NCI-H524 treated with DMSO at 0.1 percent for 48 hours (cell line): ENCODE results near the gene ZNF420.
"Not testable (repeated sequence)": the region's sequence is repeated elsewhere in the genome, so short reads cannot be mapped to it uniquely, and the experiment has no call there.

Experiments used
- DNase-seq: peaks from one replicate; lab custom pipeline; 2025; lab: John Stamatoyannopoulos, UW

Gene ZNF420

DNA sequence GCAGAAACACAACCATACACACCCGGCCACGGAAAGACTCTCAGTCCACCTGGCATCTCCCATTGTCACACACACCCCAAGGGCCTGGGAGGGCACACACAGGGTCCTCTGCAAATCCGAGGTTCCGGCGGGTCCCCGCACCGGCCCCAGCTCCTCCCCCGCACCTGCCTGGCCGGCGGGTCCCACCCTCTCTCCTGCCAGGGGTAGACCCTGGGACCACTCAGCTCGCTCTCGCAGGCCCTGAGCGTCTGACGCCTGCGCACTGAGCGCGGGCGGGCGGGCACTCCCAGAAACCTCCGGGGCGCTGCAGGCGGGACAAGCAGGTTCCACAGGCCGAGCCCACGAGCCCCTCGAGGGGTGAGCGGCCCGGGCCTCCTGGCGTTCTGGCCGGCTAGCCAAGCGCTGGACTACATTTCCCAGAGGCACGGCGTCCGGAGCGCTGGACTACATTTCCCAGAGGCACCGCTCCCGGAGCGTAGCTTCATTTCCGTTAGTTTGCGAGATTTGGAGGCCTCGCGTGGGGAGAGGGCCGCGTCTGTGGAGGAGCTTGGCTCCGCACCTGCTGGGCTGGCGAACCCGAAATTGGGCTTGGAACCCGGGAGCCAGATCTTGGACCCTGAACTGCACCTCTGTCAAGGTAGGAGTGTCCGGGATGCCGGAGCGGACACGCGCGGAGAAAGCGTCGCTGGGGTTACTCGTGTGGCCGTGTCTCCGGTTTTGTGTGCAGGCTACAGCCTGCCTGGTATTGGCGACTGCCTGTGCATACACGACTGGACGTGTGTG, at the start of gene ZNF420:
TSS of gene ZNF420 (plus strand) at position 500 of the 783 bp plus-strand sequence. CDS start 10,686 bp downstream, outside the sequence.
- peak; percentile 95 for DNase-seq

DNA sequence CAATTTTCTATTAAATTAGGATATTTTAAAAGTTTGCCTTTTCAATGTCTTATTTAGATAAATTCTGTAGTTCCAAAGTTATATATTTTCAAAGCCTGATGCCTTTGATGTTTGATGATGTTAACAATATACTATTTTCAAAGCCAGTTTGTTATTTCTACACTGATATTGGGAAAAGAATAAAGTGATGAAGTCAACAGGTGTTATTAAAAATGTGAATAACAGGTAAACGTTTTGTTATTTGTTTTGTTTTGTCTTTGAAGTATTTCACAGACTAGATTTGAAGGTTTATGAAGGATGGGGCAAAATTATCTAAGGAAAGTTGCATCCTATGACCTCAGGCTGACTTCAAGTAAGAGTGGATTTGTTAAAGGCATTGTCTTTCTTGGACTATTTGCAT, 33.1 kb upstream of the ZNF420 start:
- DNase-seq: no peak

DNA sequence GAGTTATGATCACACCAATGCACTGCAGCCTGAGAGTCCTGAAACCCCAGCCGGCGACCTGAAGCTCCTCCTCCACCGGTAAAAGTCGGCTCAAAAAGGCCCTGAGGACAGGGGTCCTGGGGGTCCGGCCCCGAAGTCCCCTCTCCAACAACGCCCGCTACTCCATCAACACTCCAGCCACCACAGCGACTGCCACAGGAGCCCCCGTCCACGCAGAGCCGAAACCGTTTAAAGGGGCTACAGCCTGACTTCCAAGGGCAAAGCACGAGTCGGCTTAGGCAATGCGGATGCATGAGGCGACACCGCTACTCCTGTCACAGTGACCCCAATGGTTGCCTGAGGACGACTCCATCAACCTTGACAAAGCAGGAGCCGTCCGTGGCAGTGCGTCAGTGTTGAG, 22.9 kb upstream of the ZNF420 start:
- no peak for DNase-seq

DNA sequence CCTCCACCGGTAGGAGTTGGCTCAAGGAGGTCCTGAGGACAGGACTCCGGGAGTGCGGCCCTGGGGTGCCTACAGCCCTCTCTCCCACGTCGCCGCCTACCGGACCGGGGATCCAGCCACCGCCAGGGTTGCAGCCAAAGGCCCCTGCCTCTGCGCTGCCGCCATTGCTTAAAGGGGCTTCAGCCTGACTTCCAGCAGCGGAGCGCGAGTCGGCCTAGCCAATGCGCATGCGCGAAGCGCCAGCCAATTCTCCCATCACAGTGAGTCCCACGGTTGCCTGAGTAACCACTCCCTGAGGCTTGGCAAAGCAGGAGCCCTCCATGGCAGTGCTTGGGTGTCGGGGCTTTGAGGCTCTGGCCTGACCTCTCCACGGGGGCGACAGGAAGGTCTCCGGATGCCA, 21.5 kb upstream of the ZNF420 start:
- DNase-seq: no peak

DNA sequence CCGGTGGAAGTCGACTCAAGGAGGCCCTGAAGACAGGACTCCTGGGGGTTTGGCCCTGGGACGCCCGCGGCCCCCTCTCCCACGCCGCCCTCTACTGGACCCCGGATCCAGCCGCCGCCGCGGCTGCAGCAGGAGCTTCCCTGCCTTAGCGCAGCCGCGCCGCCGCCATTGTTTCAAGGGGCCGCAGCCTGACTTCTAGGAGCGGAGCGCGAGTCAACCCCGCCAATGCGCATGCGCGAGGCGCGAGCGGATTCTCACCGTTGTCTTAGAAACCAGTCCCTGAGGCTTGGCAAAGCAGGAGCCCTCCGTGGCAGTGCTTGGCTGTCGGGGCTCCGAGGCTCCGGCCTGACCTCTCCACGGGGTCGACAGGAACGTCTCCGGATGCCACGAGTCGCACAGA, 19.1 kb upstream of the ZNF420 start:
- DNase-seq: no peak

DNA sequence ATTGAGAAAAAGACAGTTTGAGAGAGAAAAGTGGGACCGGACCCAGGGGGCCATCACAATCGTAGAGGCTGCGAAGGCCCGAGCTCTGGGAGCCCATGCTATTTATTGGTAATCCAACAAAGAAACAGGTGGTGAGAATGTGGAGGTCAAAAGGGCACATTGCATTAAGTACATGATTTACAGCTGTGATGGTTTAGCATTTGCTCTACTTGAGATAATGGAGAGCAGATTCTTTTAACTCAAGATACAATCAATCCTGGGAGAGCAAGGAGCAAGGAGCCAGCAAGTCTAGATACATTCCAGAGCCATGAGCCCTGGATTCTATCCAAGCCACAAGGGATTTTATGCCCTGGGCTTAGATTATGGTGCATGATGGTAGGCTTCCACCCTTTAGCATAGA, 13.3 kb upstream of the ZNF420 start:
- not testable (repeated sequence) for DNase-seq

DNA sequence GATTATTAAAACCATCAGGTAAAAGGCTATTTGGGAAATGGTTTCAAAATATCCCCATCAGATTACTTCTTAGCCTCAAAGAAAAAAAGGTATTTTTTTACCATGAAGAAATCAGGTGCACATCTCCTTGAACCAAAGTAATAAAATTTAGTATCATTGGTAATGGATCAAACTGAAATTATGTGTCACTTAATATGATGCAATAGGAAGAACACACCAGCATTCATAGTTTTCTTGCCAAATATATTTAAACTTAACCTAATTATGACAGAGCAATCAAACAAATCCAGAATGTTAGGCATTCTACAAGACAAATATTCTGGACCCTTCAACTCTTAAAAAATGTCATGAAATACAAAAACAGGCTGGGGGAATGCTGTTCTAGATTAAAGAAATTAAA, 4.1 kb upstream of the ZNF420 start:
- DNase-seq: no peak

DNA sequence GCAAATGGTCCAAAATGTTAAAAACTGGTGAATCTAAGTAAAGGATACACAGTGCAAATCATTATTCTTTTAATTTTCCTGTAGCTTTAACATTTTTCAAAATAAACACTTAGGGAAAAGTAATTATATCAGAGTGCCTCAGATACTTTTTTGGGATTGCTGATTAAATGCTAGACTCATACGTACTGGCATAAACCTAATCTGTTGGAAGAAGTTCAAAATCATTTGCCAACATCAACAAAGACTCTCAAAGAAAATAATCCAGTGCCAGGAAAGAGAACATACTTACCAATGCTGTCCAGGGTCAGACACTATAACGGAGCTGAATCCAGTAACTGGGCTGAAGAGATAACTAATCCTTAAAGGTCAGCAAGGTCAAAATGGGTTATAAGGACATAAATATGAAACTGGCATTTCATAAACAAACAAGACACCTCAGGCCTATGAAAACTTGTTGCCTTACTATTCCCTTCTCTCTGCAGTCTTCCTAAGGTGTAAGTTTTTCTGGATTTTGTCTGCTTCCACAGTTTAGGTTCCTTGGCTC, 3.3 kb upstream of the ZNF420 start:
- no peak for DNase-seq

DNA sequence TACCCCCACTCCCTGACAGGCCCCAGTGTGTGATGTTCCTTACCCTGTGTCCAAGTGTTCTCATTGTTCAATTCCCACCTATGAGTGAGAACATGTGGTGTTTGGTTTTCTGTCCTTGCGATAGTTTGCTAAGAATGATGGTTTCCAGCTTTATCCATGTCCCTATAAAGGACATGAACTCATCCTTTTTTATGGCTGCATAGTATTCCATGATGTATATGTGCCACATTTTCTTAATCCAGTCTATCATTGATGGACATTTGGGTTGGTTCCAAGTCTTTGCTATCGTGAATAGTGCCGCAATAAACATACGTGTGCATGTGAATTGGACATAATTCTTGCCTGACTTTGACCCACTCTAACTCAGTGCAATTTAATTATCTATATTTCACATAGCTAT, 1.7 kb upstream of the ZNF420 start:
- DNase-seq: not testable (repeated sequence)

DNA sequence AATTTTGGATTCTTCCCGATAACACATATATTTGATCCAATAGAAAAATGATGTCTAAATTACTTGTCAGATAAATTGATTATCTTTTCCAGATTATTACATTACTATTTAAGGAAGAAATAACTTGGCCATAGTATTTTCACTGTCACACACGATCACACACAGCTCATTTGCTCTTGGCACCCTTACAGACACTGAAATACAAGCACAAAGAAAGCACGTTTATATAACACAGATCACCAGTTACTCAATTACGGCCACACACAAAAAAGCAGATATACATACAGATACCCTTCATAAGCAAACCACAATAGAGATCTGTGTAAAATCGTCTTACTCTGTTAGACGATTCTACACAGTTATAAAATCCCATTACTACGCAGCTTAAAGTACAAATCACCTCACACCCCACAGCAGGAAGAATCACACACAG, 716 bp upstream of the ZNF420 start:
- no peak for DNase-seq

DNA sequence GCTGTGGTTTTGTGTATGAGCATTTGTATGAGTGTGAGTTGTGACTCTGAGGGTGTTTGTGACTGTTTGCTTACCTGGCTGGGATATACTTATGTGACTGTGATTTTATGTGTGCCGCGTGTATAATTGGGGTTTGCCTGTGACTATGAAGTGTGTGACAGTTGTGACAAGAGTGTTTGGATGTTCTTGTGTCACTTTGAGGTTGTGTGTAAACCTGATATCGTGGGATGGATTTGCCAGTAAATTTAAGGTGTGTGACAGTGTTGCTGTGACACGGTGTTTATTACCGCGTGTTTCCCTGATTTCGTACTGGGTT, 442 bp downstream of the ZNF420 start:
- no peak for DNase-seq

DNA sequence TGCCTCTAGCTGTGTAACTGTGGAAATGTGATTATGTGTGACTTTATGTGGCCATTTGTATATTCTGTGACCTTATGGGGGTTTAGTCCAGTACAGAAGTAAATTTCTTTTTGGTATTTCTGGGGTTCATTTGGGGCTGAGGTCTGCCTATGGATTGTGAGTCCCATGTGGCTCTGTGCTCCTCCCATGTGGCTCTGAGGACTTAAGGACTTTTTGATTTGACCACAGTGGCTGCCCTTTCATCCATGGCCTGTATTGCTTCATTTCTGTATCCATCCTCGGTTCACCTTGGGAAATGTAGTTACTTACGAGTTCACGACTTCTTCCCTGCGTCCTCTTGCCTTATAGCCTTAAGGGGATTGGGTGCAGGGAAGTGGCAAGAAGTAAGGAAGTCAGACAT, 1.0 kb downstream of the ZNF420 start:
- DNase-seq: no peak

DNA sequence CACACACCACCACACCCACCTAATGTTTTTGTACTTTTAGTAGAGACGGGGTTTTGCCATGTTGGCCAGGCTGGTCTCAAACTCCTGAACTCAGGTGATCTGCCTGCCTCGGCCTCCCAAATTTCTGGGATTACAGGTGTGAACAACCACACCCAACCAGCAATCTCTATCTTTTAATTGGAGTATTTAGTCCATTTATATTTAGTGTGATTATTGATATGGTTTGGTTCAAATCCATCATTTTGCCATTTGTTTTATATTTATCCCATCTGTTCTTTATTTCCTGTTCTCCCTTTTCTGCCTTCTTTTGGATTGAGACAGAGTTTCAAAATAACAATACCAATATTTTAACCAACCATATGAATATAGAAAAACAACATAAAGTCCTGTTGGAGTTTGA, 4.1 kb downstream of the ZNF420 start:
- no peak for DNase-seq

DNA sequence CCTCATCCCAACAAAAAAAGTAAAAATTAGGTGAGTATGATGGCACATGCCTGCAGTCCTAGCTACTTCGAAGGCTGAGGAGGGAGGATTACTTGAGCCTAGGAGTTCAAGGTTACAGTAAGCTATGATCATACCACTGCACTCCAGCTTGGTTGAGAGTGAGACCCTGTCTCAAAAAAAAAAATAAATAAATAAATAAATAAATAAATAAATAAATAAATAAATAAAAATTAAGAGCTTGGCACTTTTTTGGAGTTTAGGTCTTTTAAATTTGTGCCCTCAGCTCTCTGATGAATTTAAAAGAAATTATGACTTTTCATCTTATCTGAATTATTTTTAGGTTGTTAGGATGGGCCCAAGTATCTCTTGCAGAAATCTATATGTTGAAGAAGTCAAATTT, 8.9 kb downstream of the ZNF420 start:
- DNase-seq: no peak

DNA sequence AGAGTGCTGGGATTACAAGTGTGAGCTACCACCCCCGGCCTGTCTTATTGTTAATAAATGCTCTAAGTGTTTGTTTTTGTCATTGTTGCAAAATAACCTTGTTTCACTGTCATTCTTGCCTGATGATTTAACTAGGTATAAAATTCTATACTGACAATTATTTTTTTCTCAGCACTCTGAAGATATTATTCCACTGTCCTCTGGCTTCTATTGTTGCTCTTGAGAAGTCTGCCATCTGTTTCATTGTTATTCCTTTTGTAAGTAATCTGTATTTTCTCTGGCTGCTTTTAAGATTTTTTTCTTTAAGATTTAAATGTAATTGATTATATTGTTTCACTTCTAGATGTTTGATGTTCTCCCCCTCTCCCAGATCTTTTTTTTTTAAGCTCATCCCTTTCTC, 17.6 kb downstream of the ZNF420 start:
- DNase-seq: no peak

DNA sequence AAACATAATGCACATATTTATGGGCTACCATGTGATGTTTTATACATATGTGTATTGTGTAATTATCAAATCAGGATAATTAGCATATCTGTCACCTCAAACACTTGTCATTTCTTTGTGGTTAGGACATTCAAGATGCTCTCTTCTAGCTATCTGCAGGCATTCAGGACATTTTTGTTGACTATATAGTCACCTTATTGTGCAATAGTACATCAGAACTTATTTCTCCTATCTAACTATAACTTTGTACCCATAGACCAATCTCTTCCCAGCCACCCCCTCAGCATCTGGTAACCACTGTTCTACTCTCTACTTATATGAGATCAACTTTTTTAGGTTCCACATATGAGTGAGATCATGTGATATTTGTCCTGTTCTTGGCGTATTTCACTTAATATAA, 20.3 kb downstream of the ZNF420 start:
- DNase-seq: no peak

DNA sequence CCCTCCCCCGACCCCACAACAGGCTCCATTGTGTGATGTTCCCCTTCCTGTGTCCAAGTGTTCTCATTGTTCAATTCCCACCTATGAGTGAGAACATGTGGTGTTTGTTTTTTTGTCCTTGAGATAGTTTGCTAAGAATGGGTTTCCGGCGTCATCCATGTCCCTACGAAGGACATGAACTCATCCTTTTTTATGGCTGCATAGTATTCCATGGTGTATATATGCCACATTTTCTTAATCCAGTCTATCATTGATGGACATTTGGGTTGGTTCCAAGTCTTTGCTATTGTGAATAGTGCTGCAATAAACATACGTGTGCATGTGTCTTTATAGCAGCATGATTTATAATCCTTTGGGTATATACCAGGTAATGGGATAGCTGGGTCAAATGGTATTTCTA, 25.9 kb downstream of the ZNF420 start:
- DNase-seq: not testable (repeated sequence)

DNA sequence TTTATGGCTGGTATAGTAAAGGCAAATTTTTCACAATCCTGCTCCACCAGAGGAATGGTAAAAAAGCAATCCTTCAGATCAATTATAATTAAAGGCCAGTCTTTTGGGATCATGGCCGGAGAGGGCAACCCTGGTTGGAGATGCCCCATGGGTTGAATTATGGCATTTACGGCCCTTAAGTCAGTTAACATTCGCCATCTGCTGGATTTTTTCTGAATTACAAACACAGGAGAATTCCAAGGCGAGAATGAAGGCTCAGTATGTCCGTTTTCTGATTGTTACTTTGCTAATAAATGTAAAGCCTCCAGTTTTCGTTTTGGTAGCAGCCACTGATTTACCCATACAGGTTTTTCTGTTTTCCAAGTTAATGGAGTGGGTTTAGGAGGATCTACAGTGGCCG, 33.5 kb downstream of the ZNF420 start:
- DNase-seq: not testable (repeated sequence)

DNA sequence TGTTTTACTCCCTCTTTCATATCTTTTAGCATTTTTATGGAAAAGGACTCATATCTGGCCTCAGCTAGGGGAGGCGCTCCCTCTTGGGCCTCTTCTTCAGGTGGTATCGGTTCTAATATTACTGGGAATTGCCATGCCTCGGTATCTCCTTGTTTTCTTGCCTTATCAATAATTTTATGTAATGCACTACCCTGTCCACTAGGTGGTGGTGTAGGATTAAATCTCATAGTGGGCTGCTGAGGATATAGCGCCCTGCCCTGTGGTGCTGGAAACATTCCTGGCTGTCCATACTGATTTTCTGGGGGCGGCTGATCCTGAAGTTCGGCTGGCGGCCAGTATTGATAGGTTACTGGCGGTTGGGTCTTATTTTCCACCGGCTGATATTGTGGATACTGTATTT, 35.8 kb downstream of the ZNF420 start:
- no peak for DNase-seq

DNA sequence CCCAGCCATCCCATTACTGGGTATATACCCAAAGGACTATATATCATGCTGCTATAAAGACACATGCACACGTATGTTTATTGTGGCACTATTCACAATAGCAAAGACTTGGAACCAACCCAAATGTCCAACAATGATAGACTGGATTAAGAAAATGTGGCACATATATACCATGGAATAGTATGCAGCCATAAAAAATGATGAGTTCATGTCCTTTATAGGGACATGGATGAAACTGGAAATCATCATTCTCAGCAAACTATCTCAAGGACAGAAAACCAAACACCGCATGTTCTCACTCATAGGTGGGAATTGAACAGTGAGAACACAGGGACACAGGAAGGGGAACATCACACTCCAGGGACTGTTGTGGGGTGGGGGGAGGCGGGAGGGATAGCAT, 43.9 kb downstream of the ZNF420 start:
- not testable (repeated sequence) for DNase-seq

DNA sequence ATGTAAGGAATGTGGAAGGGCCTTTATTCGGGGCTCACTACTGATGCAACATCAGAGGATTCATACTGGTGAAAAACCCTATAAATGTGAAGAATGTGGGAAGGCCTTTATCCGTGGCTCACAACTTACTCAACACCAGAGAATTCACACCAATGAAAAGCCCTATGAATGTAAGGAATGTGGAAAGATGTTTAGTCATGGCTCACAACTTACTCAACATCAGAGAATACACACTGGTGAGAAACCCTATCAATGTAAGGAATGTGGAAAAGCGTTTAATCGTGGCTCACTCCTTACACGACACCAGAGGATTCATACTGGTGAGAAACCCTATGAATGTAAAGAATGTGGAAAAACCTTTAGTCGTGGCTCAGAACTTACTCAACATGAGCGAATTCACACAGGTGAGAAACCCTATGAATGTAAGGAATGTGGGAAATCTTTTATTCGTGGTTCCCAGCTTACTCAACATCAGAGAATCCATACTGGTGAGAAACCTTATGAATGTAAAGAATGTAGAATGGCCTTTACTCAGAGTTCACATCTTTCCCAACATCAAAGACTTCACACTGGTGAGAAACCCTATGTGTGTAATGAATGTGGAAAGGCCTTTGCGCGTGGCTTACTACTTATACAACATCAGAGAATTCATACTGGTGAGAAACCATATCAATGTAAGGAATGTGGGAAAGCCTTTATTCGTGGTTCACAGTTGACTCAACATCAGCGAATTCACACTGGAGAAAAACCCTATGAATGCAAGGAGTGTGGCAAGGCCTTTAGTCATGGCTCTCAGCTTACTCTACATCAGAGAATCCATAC, 50.0 kb downstream of the ZNF420 start:
- no peak for DNase-seq

DNA sequence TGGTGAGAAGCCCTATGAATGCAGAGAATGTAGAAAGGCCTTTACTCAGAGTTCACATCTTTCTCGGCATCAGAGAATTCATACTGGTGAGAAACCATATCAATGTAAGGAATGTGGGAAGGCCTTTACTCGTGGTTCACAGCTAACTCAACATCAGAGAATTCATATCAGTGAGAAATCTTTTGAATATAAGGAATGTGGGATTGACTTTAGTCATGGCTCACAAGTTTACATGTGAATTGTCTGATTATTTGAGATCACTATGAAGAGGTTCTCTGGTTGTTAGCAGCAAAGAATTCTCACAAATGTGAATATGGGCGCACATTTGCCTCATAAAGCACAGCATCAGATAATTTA, 50.6 kb downstream of the ZNF420 start:
- no peak for DNase-seq

DNA sequence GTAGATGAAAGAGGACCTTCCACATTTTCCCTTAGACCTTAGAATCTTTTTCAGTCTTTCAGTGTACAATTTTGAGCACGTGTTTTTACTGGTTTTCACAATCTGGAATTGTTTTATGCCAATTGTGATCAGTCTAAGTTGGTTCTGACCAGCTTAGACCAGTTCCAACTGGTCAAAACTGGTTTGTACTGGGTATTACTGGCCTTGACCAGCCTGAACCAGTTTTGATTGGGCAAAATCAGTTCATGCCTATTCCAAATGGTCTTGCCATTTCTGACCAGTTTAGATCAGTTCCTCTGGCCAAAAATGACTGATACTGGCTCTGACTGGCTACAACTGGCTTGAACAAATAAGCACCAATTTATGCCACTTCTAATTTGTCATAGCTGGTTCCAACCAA, 57.9 kb downstream of the ZNF420 start:
- no peak for DNase-seq
